Parathyroid adenoma (tissue), 2 donors: ENCODE results near the gene MAS1.

Experiments
- H2AFZ ChIP-seq: fragments of 300-600 bp; sonication (generic); one replicate; pipeline ENCODE4 v1.7.0; 2017; ENCODE audit warnings: antibody characterized with exemption, mild to moderate bottlenecking
- H3K27ac ChIP-seq: fragments of 300-600 bp; sonication (generic); one replicate; pipeline ENCODE4 v1.7.0; 2017
- H3K27me3 ChIP-seq: fragments of 300-600 bp; sonication (generic); one replicate; pipeline ENCODE4 v1.7.0; 2017; ENCODE audit warnings: low read length; ENCODE audit not compliant: control insufficient read depth, insufficient read depth
- H3K36me3 ChIP-seq: fragments of 300-600 bp; sonication (generic); one replicate; pipeline ENCODE4 v1.7.0; 2017; ENCODE audit warnings: low read length; ENCODE audit not compliant: control insufficient read depth, insufficient read depth
- H3K4me1 ChIP-seq: fragments of 300-600 bp; sonication (generic); one replicate; pipeline ENCODE4 v1.7.0; 2017; ENCODE audit warnings: control low read depth
- H3K4me2 ChIP-seq: fragments of 300-600 bp; sonication (generic); one replicate; pipeline ENCODE4 v1.7.0; 2017; ENCODE audit warnings: low read length
- H3K4me3 ChIP-seq: fragments of 300-600 bp; sonication (generic); one replicate; pipeline ENCODE4 v1.7.0; 2017; ENCODE audit warnings: low read depth, low read length
- H3K79me2 ChIP-seq: fragments of 300-600 bp; sonication (generic); one replicate; pipeline ENCODE4 v1.7.0; 2017; ENCODE audit warnings: control low read depth
- H3K9ac ChIP-seq: fragments of 300-600 bp; sonication (generic); one replicate; pipeline ENCODE4 v1.7.0; 2017; ENCODE audit warnings: mild to moderate bottlenecking
- H3K9me3 ChIP-seq: fragments of 300-600 bp; sonication (generic); one replicate; pipeline ENCODE4 v1.7.0; 2017; ENCODE audit warnings: low read length; ENCODE audit not compliant: control insufficient read depth
- TF ChIP-seq, protein P1 (sequence below): fragments of 300-600 bp; sonication (generic); IDR thresholded peaks from one replicate; pipeline ENCODE4 v1.7.0; 2017; ENCODE audit warnings: antibody characterized with exemption, mild to moderate bottlenecking
- donor health status: primary hyperparathyroidism.

MAS1 gene

GRCh38 chr6:159934181-159934580, 43.4 kb downstream of the MAS1 start:
- H3K9me3 ChIP-seq = no peaks in the 10 kb centered on the region
- H3K9ac ChIP-seq = no peak overlapping the region
- no peak overlapping the region for H3K27ac ChIP-seq
- TF ChIP-seq, protein P1, sequence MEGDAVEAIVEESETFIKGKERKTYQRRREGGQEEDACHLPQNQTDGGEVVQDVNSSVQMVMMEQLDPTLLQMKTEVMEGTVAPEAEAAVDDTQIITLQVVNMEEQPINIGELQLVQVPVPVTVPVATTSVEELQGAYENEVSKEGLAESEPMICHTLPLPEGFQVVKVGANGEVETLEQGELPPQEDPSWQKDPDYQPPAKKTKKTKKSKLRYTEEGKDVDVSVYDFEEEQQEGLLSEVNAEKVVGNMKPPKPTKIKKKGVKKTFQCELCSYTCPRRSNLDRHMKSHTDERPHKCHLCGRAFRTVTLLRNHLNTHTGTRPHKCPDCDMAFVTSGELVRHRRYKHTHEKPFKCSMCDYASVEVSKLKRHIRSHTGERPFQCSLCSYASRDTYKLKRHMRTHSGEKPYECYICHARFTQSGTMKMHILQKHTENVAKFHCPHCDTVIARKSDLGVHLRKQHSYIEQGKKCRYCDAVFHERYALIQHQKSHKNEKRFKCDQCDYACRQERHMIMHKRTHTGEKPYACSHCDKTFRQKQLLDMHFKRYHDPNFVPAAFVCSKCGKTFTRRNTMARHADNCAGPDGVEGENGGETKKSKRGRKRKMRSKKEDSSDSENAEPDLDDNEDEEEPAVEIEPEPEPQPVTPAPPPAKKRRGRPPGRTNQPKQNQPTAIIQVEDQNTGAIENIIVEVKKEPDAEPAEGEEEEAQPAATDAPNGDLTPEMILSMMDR = no peak
- H3K36me3 ChIP-seq = no peaks in the 10 kb centered on the region
- H3K4me3 ChIP-seq = no peak overlapping the region
- no peaks in the 10 kb centered on the region for H3K27me3 ChIP-seq
- no peaks in the 10 kb centered on the region for H3K79me2 ChIP-seq
- no peak overlapping the region for H2AFZ ChIP-seq
- peaks cover 4% of the 10 kb centered on the region for H3K4me1 ChIP-seq
- no peak overlapping the region for H3K4me2 ChIP-seq

GRCh38 chr6:159935065-159935464, 44.3 kb downstream of the MAS1 start:
- Histone ChIP-seq H3K27ac (no peak overlapping the region), H3K4me3 (no peak overlapping the region)

DNA sequence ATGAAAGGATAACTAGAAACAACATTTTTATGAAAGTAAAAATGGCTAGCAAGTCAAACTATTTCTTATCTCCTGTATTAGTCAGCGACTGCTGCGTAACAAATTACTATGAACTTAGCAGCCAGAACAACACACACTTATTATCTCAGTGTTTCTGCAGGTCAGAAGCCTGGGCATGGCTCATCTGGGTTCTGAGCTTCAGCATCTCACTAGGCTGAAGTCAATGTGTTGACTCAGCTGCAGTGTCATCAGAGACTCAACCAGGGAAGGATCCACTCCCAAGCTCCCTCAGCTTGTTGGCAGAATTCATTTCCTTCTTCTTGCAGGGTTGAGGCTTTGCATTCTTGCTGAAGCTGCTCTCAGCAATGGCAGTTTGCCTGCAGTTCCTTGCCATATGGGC, 44.8 kb downstream of the MAS1 start:
- no peaks in the 10 kb centered on the region for H3K27me3 ChIP-seq
- H3K79me2 ChIP-seq = no peaks in the 10 kb centered on the region
- H3K4me3 ChIP-seq = no peak overlapping the region
- H3K9ac ChIP-seq = no peak overlapping the region
- no peak overlapping the region for H3K27ac ChIP-seq
- TF ChIP-seq, protein P1 = no peak
- no peaks in the 10 kb centered on the region for H3K9me3 ChIP-seq
- no peak overlapping the region for H3K4me2 ChIP-seq
- no peaks in the 10 kb centered on the region for H3K4me1 ChIP-seq
- no peaks in the 10 kb centered on the region for H3K36me3 ChIP-seq
- no peak overlapping the region for H2AFZ ChIP-seq

More at GRCh38 chr6:159935065-159935464, 44.3 kb downstream of the MAS1 start:
- Histone ChIP-seq H3K4me2 (no peak overlapping the region), H3K4me1 (no peaks in the 10 kb centered on the region), H3K79me2 (no peaks in the 10 kb centered on the region), H3K27me3 (no peaks in the 10 kb centered on the region), H3K36me3 (no peaks in the 10 kb centered on the region), H2AFZ (no peak overlapping the region), H3K9me3 (no peaks in the 10 kb centered on the region), H3K9ac (no peak overlapping the region)
- TF ChIP-seq, protein P1 = no peak

- no peak overlapping the region for H3K9ac ChIP-seq
- peaks cover 12% of the 10 kb centered on the region for H3K4me1 ChIP-seq
- no peak overlapping the region for H3K4me3 ChIP-seq
- no peaks in the 10 kb centered on the region for H3K27me3 ChIP-seq
- no peaks in the 10 kb centered on the region for H3K36me3 ChIP-seq
- TF ChIP-seq, protein P1 = no peak
- no peak overlapping the region for H2AFZ ChIP-seq
- no peaks in the 10 kb centered on the region for H3K79me2 ChIP-seq
- no peaks in the 10 kb centered on the region for H3K9me3 ChIP-seq
- H3K4me2 ChIP-seq = no peak overlapping the region
- H3K27ac ChIP-seq = no peak overlapping the region
These were observed 48.8 kb downstream of the MAS1 start for GRCh38 chr6:159939591-159940016.
